Transverse colon (tissue), 3 donors: Measurements from ENCODE around the gene GP2.

Experiments used
- CTCF ChIP-seq, 5 experiments: fragments of 200-600 bp in 3 of 5; fragments of 450-650 bp in 2 of 5; sonication (generic) in 3 of 5; IDR thresholded peaks; 1 replicate in 2 of 5; 2 replicates in 3 of 5; pipeline ENCODE4 v1.5.1; 2016 to 2017; ENCODE audit warnings: antibody characterized with exemption in 5 of 5, inconsistent platforms in 3 of 5, mild to moderate bottlenecking in 2 of 5, moderate library complexity in 1 of 5
- POLR2A ChIP-seq: fragments of 450-650 bp; IDR thresholded peaks from one replicate; pipeline ENCODE4 v1.6.1; 2016; ENCODE audit warnings: antibody characterized with exemption, mild to moderate bottlenecking, moderate library complexity

GRCh38 chr16:20327444-20328041 is at the start of gene GP2:
- TF ChIP-seq CTCF (IDR thresholded peaks at IDR 0.05) (no peak), POLR2A (no peak)
